Activated CD8-positive, alpha-beta T cell treated with anti-CD3 and anti-CD28 coated beads for 36 hours (primary cell): ENCODE results near the gene TMEM233. TPM values are rescaled to one million over a fixed set of nuclear protein-coding genes. Genes with fewer than 3 reads are reported as not detected.
"Not testable (repeated sequence)": the region's sequence is repeated elsewhere in the genome, so short reads cannot be mapped to it uniquely, and the experiment has no call there.

ENCODE experiments used
- ATAC-seq: fragments of 200-7000 bp; cut with Tn5 transposase; one replicate; pipeline ENCODE4 v1.10.0; 2021; ENCODE audit warnings: mild to moderate bottlenecking, moderate library complexity
- CTCF ChIA-PET: fragments of 350-600 bp; sonication (Branson Sonifier 250); formaldehyde crosslinking; loops from one replicate; lab custom pipeline; 2021; ENCODE audit warnings: antibody characterized with exemption; lab: Charles Lee
- POLR2A ChIA-PET: fragments of 350-600 bp; sonication (Branson Sonifier 250); formaldehyde crosslinking; loops from one replicate; lab custom pipeline; 2021; ENCODE audit warnings: antibody characterized with exemption; lab: Charles Lee
- DNase-seq: peaks from one replicate; pipeline ENCODE4 v3.0.0-alpha.2; 2020
- H3K27ac Mint-ChIP-seq: one replicate; pipeline ENCODE4 v1.8.0; 2021; ENCODE audit warnings: mild to moderate bottlenecking, mixed read lengths
- H3K27me3 Mint-ChIP-seq: one replicate; pipeline ENCODE4 v1.8.0; 2021; ENCODE audit warnings: mixed read lengths
- H3K36me3 Mint-ChIP-seq: one replicate; pipeline ENCODE4 v1.8.0; 2021; ENCODE audit warnings: low read depth, mixed read lengths
- H3K4me1 Mint-ChIP-seq: one replicate; pipeline ENCODE4 v1.8.0; 2021; ENCODE audit warnings: low read depth, mixed read lengths
- H3K4me3 Mint-ChIP-seq: one replicate; pipeline ENCODE4 v1.8.0; 2021; ENCODE audit warnings: mild to moderate bottlenecking, moderate library complexity, mixed read lengths
- H3K9me3 Mint-ChIP-seq: one replicate; pipeline ENCODE4 v1.8.0; 2021; ENCODE audit warnings: mixed read lengths
- CTCF ChIP-seq: fragments of 200-600 bp; IDR thresholded peaks from one replicate; pipeline ENCODE4 v1.8.0; 2022; ENCODE audit warnings: antibody characterized with exemption, mild to moderate bottlenecking
- intact Hi-C: fragments of 100-400 bp; cut with micrococcal nuclease; formaldehyde crosslinking; loops from one replicate; pipeline ENCODE4 v1.10.0; 2022
- total RNA-seq, 2 experiments: library from RNA; stranded (reverse); gene quantifications; one replicate each; pipeline ENCODE4 v1.2.3, GENCODE V29; 2021

Gene TMEM233
- total RNA-seq, 2 experiments from 2014 or later, result not detected

DNA sequence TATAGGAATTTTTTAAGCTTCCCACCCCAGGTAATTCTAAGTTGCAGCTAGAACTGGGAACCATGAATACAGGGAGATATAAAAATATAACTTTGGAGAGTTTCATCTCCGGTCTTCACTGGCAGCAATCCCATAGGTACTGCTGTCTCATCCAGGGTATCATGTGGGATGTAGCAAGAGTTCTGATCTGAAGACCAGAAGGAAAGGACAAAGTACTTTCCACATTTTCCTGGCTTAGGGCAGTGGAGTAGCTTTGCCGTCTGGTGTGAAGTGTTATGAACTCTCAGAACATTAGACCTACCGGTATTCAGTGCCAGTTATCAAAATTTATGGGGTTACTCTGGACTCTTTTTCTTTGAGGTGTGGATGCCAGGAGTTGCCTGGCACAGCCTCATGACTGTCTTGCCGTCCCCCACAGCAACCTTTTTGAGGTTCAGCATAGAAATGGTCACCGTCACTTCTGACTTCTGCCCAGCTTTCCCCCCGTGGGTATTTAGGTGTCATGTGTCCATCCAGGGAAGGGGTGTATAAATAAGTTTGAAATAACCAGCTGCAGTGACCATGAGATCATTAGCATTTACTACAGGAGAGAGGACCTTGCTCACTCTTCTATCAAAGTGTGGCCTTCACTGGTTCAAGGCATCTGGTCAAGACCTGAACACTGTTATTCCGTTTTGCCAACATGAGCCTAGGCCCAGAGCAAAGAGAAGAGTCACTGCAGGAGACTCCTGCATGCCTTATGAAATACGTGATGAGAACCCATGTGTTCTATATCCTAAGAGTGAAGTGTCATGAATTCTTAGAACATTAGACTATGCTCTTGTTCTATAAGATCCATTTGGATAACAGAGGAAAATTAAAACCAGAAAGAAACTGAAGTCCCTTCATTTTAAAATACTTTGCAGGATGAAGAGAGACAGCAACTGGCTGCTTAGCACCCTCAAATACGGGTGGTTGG, 22.2 kb downstream of the TMEM233 start:
- Mint-ChIP-seq H3K27me3 (peaks cover 19% of the 10 kb centered on the region), H3K36me3 (no peaks in the 10 kb centered on the region), H3K27ac (no peak overlapping the region), H3K4me3 (no peak overlapping the region), H3K9me3 (peaks cover 8% of the 10 kb centered on the region), H3K4me1 (no peaks in the 10 kb centered on the region)
- no peak for TF ChIP-seq CTCF
- DNase-seq, result no peak
- ChIA-PET CTCF (interaction anchor here (0.7 kb wide), 1 partner anchor 13 kb away, joined by 3 read pairs; no protein-coding TSS in a partner anchor), POLR2A (no interaction called here)
- no peak for ATAC-seq
- intact Hi-C loops, result no loop called here

- DNase-seq, ATAC-seq, H3K27ac Mint-ChIP-seq, H3K9me3 Mint-ChIP-seq, H3K4me1 Mint-ChIP-seq, H3K36me3 Mint-ChIP-seq, POLR2A ChIA-PET, intact Hi-C loops, H3K4me3 Mint-ChIP-seq: not testable (repeated sequence)
- CTCF ChIA-PET, result interaction anchor here (1.2 kb wide), 1 partner anchor 30 kb away, joined by 3 read pairs; no protein-coding TSS in a partner anchor
- H3K27me3 Mint-ChIP-seq, result peaks cover 25% of the 10 kb centered on the region
Measured at GRCh38 chr12:119618328-119618896, 24.8 kb downstream of the TMEM233 start.

DNA sequence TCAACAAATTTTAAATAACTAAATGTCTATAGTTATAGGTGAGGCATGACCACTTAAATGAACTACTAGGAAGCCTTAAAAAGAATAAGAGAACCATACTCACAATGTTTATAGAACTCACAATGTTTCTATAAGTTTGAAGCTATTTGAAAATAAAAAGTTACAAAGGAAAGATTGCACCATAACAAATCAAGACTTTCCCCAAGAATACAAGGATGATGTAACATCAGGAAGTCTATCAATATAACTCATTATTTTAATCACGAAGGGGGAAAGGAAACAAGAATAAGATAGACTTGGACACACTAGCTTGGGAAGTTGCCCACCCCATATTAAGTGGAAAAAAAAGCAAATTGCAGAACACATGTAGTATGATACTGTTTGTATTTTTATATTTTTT, 26.9 kb downstream of the TMEM233 start:
- ATAC-seq, result no peak
- H3K4me1 Mint-ChIP-seq, result peaks cover 3% of the 10 kb centered on the region
- ChIA-PET POLR2A (no interaction called here), CTCF (interaction anchor here (0.7 to 1.0 kb wide), 3 partner anchors 14 to 177 kb away, joined by 3 to 4 read pairs (median 3); no protein-coding TSS in a partner anchor)
- H3K27ac Mint-ChIP-seq, result no peak overlapping the region
- TF ChIP-seq CTCF, result no peak
- peaks cover 8% of the 10 kb centered on the region for H3K9me3 Mint-ChIP-seq
- no peak overlapping the region for H3K4me3 Mint-ChIP-seq
- no peaks in the 10 kb centered on the region for H3K36me3 Mint-ChIP-seq
- no peak for DNase-seq
- H3K27me3 Mint-ChIP-seq, result peaks cover 23% of the 10 kb centered on the region
- intact Hi-C loops, result no loop called here

DNA sequence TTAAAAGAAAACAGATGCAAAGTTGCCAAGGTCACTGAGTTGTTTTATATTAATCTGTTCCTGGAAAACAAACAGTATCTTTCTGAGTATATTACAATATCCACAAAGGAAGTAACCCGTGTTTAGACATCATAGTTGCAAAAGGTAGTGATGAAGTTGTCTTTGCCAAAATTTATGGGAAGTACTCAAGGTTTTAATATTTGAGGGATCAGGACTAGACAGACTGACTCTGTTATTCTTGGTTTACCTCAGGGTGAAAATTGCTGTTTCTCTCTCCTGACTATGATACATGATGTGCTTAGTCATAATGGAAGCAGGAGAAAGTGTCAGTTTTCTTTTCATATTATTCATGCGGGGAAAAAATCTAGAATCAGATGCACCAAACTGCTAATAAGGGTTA, 28.3 kb downstream of the TMEM233 start:
- POLR2A ChIA-PET, result no interaction called here
- Mint-ChIP-seq H3K27me3 (peaks cover 23% of the 10 kb centered on the region), H3K36me3 (no peaks in the 10 kb centered on the region), H3K9me3 (peaks cover 8% of the 10 kb centered on the region), H3K27ac (no peak overlapping the region), H3K4me1 (peaks cover 3% of the 10 kb centered on the region), H3K4me3 (no peak overlapping the region)
- no peak for DNase-seq
- TF ChIP-seq CTCF, result no peak
- ATAC-seq, result no peak
- intact Hi-C loops, result no loop called here
- CTCF ChIA-PET, result no interaction called here

GRCh38 chr12:119624966-119625365, 31.4 kb downstream of the TMEM233 start:
- Mint-ChIP-seq H3K27ac (no peak overlapping the region), H3K9me3 (no peaks in the 10 kb centered on the region), H3K4me3 (no peak overlapping the region), H3K27me3 (peaks cover 18% of the 10 kb centered on the region), H3K4me1 (peaks cover 3% of the 10 kb centered on the region), H3K36me3 (no peaks in the 10 kb centered on the region)
- ChIA-PET POLR2A (no interaction called here), CTCF (interaction anchor here (1.7 kb wide), 1 partner anchor 24 kb away, joined by 6 read pairs; no protein-coding TSS in a partner anchor)
- no peak for DNase-seq
- no peak for ATAC-seq
- no peak for TF ChIP-seq CTCF
- intact Hi-C loops, result no loop called here
